Ishikawa (cell line): ENCODE measurements around the gene TPM3.

Source experiments
- CREB1 ChIP-seq: IDR thresholded peaks from 2 replicates; pipeline ENCODE4 v1.6.1; 2012; ENCODE audit warnings: low read depth
- RAD21 ChIP-seq: IDR thresholded peaks from 2 replicates; pipeline ENCODE4 v1.6.1; 2012; ENCODE audit warnings: low read depth
- YY1 ChIP-seq: IDR thresholded peaks from 2 replicates; pipeline ENCODE4 v1.6.1; 2012; ENCODE audit warnings: low read depth
- TF ChIP-seq, protein P1 (sequence below): IDR thresholded peaks from 2 replicates; pipeline ENCODE4 v1.6.1; 2012

DNA sequence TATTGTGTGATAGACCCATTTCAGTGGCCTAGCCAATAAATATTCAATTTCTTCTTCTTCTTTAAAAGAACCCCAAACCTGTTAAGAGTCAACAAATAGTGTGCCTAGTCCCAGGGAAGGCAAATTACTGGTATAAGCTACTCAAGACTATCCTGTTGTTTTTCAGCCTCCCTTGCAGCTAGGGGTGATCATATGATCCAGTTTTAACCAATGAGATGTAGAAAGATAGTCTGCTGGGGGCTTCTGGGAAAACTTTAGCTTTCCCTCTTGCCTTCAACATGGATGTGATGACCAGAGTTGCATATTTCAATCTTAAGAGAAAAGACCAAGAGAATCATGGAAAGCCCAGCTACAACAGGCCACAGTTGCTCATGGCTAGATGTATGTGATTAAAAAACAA is 32.3 kb downstream of the TPM3 start:
- TF ChIP-seq, protein P1, sequence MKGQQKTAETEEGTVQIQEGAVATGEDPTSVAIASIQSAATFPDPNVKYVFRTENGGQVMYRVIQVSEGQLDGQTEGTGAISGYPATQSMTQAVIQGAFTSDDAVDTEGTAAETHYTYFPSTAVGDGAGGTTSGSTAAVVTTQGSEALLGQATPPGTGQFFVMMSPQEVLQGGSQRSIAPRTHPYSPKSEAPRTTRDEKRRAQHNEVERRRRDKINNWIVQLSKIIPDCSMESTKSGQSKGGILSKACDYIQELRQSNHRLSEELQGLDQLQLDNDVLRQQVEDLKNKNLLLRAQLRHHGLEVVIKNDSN: no peak
- TF ChIP-seq RAD21: no peak
- no peak for TF ChIP-seq YY1
- TF ChIP-seq CREB1: no peak
